Prostate gland (tissue), 2 donors: ENCODE measurements around the gene IL22RA1. TPM values are rescaled to one million over a fixed set of nuclear protein-coding genes. Genes with fewer than 3 reads are reported as not detected.

ENCODE experiments used
- DNase-seq: peaks from one replicate; pipeline ENCODE4 v3.0.0-alpha.2; 2019; ENCODE audit warnings: low spot score
- H3K27ac ChIP-seq, 2 donors: fragments of 200-600 bp; sonication (generic); 2 replicates each; pipeline ENCODE4 v1.5.1; 2017 to 2019
- H3K27me3 ChIP-seq: fragments of 200-600 bp; sonication (generic); replicated peaks from 2 replicates; pipeline ENCODE4 v1.5.1; 2019; ENCODE audit not compliant: insufficient read depth
- H3K36me3 ChIP-seq, 2 donors: fragments of 200-600 bp; sonication (generic); 1 replicate in 1 of 2; 2 replicates in 1 of 2; pipeline versions ENCODE4 v1.5.1 to v1.8.1; 2017 to 2019
- H3K4me1 ChIP-seq: fragments of 200-600 bp; sonication (generic); replicated peaks from 2 replicates; pipeline ENCODE4 v1.5.1; 2019
- H3K4me3 ChIP-seq, 2 donors: fragments of 200-600 bp; sonication (generic); 2 replicates each; pipeline ENCODE4 v1.5.1; 2017 to 2019
- H3K9me3 ChIP-seq: fragments of 200-600 bp; sonication (generic); 2 replicates; pipeline ENCODE4 v1.5.1; 2017
- CTCF ChIP-seq, 4 experiments: fragments of 200-600 bp in 2 of 4; fragments of 450-650 bp in 2 of 4; sonication (generic) in 2 of 4; IDR thresholded peaks; 1 replicate in 3 of 4; 2 replicates in 1 of 4; pipeline ENCODE4 v1.5.1; 2016 to 2019; ENCODE audit warnings: antibody characterized with exemption in 4 of 4, mild to moderate bottlenecking in 2 of 4, moderate library complexity in 2 of 4
- POLR2A ChIP-seq: fragments of 450-650 bp; IDR thresholded peaks from one replicate; pipeline ENCODE4 v1.6.1; 2016; ENCODE audit warnings: antibody characterized with exemption, mild to moderate bottlenecking
- POLR2AphosphoS5 ChIP-seq: sonication (generic); formaldehyde crosslinking; IDR thresholded peaks from one replicate; pipeline ENCODE4 v1.6.1; 2017; ENCODE audit warnings: antibody characterized with exemption
- WGBS: methylation state at CpG from one replicate; pipeline ENCODE4 v1.1.5; 2018; 5-methylcytosine and 5-hydroxymethylcytosine counted together
- intact Hi-C: fragments of 100-400 bp; cut with DNase I; formaldehyde crosslinking; loops from one replicate; pipeline ENCODE4 v1.14.2; 2022
- total RNA-seq, 2 donors: library from RNA; depleted of rRNA; stranded (reverse); fragments of >200 nt; gene quantifications; one replicate each; pipeline ENCODE4 v1.1.0, GENCODE V29; 2016

Gene IL22RA1
- total RNA-seq, 2 donors from 2014 or later: 0.82 to 1.0 TPM

DNA sequence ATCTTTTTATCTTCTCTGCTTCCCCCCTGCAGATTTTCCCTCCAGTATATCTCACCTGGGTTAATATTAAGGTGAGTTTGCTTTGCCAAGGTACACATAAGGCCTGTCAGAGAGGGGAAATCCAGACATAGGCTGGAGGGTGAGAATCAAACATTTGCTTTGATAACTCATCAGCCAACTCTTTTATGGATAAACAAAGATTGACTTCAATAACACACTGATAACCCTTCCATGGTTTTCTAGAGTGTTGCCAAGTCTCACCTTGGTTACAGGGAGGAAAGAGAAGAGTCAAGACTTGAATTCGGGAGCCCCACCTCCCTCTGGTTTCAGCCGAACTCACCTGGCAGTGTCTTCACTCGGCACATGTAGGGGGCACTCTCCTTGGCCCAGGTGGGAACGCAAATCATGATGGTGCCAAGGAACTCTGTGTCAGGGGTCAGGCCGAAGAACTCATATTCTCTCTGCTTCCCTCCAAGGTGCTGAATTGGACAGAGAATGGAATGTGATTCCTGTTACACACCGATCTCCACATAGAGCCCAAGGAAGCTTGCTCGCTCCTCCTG, 15.1 kb downstream of the IL22RA1 start:
- no peak overlapping the region for H3K27ac ChIP-seq
- intact Hi-C loops: no loop called here

DNA sequence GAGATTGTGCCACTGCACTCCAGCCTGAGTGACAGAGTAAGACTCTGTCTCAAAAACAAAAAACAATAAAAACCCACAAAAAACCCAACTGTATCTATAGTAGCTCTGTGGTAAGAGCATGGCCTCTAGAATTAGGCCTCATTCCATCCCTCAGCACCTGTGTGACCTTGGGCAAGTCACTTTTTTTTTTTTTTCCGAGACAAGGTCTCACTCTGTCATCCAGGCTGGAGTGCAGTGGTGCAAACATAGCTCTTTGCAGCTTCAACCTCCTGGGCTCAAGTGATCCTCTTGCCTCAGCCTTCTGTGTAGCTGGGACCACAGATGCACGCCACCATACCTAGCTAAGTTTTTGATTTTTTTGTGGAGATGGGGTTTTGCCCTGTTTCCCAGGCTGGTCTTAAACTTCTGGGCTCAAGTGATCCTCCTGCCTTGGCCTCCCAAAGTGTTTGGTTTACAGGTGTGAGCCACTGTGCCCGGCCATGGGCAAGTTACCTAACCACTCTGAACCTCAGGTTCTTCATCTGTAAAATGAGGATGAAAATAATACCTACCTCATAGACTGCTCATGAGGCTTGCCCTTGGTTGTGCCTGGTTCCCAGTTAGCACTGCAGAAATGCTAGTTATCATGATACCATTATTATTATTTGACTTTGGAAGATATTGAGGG, 15.7 kb downstream of the IL22RA1 start:
- no peak for DNase-seq
- Histone ChIP-seq H3K4me1 (no peaks in the 10 kb centered on the region), H3K27me3 (no peaks in the 10 kb centered on the region), H3K4me3 (no peak overlapping the region), H3K36me3 (no peaks in the 10 kb centered on the region), H3K9me3 (no peaks in the 10 kb centered on the region), H3K27ac (no peak overlapping the region)
- intact Hi-C loops: no loop called here
- TF ChIP-seq POLR2AphosphoS5: no peak
- TF ChIP-seq CTCF (IDR thresholded peaks at IDR 0.05): no peak
- no peak for TF ChIP-seq POLR2A
- 93% methylated on average over 3 of the region's 3 CpGs for WGBS

More for the DNA sequence above, 15.1 kb downstream of the IL22RA1 start:
- no peak for DNase-seq
- Histone ChIP-seq H3K36me3 (no peaks in the 10 kb centered on the region), H3K9me3 (no peaks in the 10 kb centered on the region), H3K27me3 (no peaks in the 10 kb centered on the region), H3K4me1 (no peaks in the 10 kb centered on the region), H3K4me3 (no peak overlapping the region)
- 63% methylated on average over 7 of the region's 7 CpGs for WGBS
- TF ChIP-seq POLR2AphosphoS5 (no peak), POLR2A (no peak), CTCF (IDR thresholded peaks at IDR 0.05) (no peak)

- DNase-seq: no peak
- intact Hi-C loops: no loop called here
- Histone ChIP-seq H3K27ac (no peak overlapping the region), H3K4me3 (no peak overlapping the region), H3K4me1 (no peaks in the 10 kb centered on the region), H3K9me3 (no peaks in the 10 kb centered on the region), H3K36me3 (no peaks in the 10 kb centered on the region), H3K27me3 (no peaks in the 10 kb centered on the region)
- 57% methylated on average over 5 of the region's 5 CpGs for WGBS
- TF ChIP-seq POLR2A (no peak), POLR2AphosphoS5 (no peak), CTCF (IDR thresholded peaks at IDR 0.05) (no peak)
These were observed 16.3 kb downstream of the IL22RA1 start for GRCh38 chr1:24126672-24127023.

DNA sequence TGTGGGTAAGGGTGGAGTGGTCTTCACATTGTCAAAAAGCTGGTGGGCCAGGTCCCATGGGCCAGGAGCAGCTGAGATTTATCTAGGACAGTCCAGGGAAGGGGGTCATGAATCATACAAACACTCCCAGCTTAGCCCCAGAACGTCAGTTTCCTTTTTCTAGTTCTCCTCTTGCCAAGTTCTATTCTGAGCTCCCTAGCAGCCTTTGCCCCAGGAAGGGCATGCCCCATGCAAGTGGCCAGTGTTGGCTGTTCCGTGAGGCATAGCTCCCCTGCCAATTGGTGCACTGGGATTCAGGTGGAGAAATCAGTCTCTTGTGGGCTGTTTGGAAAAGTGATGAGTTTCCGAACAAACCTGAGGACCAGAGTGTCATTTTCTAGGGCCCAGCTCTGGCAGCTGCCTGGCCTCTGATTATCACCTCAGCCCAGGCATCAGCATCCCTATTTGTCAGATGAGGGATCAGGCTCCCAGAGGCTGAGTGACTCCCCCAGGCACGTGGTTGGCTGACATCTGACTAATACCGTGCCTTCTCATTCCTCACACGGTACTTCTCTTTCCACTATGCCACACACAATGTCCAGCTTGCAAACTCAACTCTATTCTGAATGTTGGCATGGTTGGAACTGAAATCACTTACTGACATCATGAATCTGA, 16.8 kb downstream of the IL22RA1 start:
- intact Hi-C loops: no loop called here
- Histone ChIP-seq H3K36me3 (no peaks in the 10 kb centered on the region), H3K27ac (no peak overlapping the region), H3K4me3 (no peak overlapping the region), H3K9me3 (no peaks in the 10 kb centered on the region), H3K27me3 (no peaks in the 10 kb centered on the region), H3K4me1 (no peaks in the 10 kb centered on the region)
- TF ChIP-seq POLR2AphosphoS5 (no peak), CTCF (IDR thresholded peaks at IDR 0.05) (no peak), POLR2A (no peak)
- DNase-seq: no peak
- 54% methylated on average over 6 of the region's 6 CpGs for WGBS

DNA sequence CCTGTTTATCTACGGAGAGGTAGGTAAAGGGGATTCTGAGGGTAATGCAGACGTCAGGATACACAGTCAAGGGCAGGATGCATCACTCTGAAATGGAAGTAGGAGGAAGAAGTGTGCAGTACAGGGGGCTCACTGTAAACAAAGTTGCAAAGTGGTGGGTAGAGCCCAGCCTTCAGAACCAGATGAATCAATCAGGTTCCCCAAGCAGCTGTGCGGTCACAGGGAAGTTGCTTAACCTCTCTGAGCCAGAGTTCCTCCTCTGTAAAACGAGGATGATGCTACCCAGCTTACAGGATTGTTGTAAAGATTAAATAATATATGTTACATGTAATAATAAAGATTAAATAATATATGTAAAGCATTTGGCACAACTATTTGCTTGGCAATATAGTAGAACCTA, 17.5 kb downstream of the IL22RA1 start:
- Histone ChIP-seq H3K27ac (no peak overlapping the region), H3K4me1 (peaks cover 3% of the 10 kb centered on the region), H3K9me3 (no peaks in the 10 kb centered on the region), H3K4me3 (no peak overlapping the region), H3K36me3 (no peaks in the 10 kb centered on the region), H3K27me3 (no peaks in the 10 kb centered on the region)
- TF ChIP-seq CTCF (IDR thresholded peaks at IDR 0.05): no peak
- no peak for TF ChIP-seq POLR2A
- no peak for TF ChIP-seq POLR2AphosphoS5
- DNase-seq: no peak
- intact Hi-C loops: no loop called here
- 82% methylated on average over 4 of the region's 4 CpGs for WGBS
